ENCODE data around the gene YTHDF2.
"Not testable (repeated sequence)": the region's sequence is repeated elsewhere in the genome, so short reads cannot be mapped to it uniquely, and the experiment has no call there.

DNA sequence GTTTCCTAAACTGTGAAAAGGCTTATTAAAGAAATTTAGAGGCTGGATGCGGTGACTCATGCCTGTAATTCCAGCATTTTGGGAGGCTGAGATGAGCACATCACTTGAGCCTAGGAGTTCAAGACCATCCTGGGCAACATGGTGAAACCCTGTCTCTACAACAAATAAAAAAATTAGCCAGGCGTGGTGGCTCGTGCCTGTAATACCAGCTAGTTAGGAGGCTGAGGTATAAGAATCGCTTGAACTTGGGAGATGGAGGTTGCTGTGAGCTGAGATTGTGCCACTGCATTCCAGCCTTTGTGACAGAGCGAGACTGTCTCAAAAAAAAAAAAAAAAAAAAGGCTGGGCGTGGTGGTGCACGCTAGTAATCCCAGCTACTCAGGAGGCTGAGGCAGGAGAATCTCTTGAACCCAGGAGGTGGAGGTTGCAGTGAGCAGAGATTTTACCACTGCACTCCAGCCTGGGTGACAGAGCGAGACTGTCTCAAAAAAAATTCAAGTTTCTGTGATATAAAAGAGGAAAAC lies 14.1 kb downstream of the YTHDF2 start:
- TF ChIP-seq, protein P1, sequence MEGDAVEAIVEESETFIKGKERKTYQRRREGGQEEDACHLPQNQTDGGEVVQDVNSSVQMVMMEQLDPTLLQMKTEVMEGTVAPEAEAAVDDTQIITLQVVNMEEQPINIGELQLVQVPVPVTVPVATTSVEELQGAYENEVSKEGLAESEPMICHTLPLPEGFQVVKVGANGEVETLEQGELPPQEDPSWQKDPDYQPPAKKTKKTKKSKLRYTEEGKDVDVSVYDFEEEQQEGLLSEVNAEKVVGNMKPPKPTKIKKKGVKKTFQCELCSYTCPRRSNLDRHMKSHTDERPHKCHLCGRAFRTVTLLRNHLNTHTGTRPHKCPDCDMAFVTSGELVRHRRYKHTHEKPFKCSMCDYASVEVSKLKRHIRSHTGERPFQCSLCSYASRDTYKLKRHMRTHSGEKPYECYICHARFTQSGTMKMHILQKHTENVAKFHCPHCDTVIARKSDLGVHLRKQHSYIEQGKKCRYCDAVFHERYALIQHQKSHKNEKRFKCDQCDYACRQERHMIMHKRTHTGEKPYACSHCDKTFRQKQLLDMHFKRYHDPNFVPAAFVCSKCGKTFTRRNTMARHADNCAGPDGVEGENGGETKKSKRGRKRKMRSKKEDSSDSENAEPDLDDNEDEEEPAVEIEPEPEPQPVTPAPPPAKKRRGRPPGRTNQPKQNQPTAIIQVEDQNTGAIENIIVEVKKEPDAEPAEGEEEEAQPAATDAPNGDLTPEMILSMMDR (IDR thresholded peaks at IDR 0.05; ENCODE audit: insufficient read depth, low read length, poor library complexity, severe bottlenecking), result not testable (repeated sequence)
- not testable (repeated sequence) for TF ChIP-seq EZH2phosphoT487 (conservative IDR thresholded peaks at IDR 0.05; ENCODE audit: low read length)

All from SU-DHL-6 (cell line).